Colonic mucosa (tissue), 4 donors: ENCODE results near the gene ITGA6. TPM values are rescaled to one million over a fixed set of nuclear protein-coding genes. Genes with fewer than 3 reads are reported as not detected.

Source experiments
- DNase-seq: peaks from one replicate; pipeline ENCODE4 v3.0.0-alpha.2; 2020
- H3K27ac ChIP-seq: fragments of 200-600 bp; one replicate; pipeline ENCODE4 v1.8.0; 2021
- H3K27me3 ChIP-seq: fragments of 200-600 bp; one replicate; pipeline ENCODE4 v1.8.0; 2021
- H3K36me3 ChIP-seq: fragments of 200-600 bp; one replicate; pipeline ENCODE4 v1.8.0; 2021
- H3K4me1 ChIP-seq: fragments of 200-600 bp; one replicate; pipeline ENCODE4 v1.8.0; 2021; ENCODE audit warnings: mild to moderate bottlenecking
- H3K4me3 ChIP-seq: fragments of 200-600 bp; one replicate; pipeline ENCODE4 v1.8.0; 2021
- H3K9ac ChIP-seq, 2 donors: one replicate each; pipeline ENCODE4 v1.7.0; 2013; ENCODE audit warnings: control low read depth in 2 of 2, low read depth in 2 of 2, low read length in 2 of 2
- H3K9me3 ChIP-seq: fragments of 200-600 bp; one replicate; pipeline ENCODE4 v1.8.0; 2021
- intact Hi-C: fragments of 100-400 bp; cut with DNase I; formaldehyde crosslinking; loops from one replicate; pipeline ENCODE4 v1.14.1; 2022
- total RNA-seq, 2 donors: library from RNA; stranded (reverse); fragmentation: NEBNext Ultra II Directional in 1 of 2; extraction: Animal tissue kit (Norgen Biotek cat#: 25700) in 1 of 2; gene quantifications; one replicate each; pipeline ENCODE4 v1.2.1, GENCODE V29; 2021
- TF ChIP-seq, protein P1 (sequence below): fragments of 200-600 bp; IDR thresholded peaks from one replicate; pipeline ENCODE4 v1.8.0; 2022; ENCODE audit warnings: antibody characterized with exemption, mild to moderate bottlenecking
- donor health status: healthy.
- donor health status: DM: no; HTN: no; CAD: no.
- donor health status: DM: no; HTN: no; CAD: no.

ITGA6 gene
- total RNA-seq, 2 donors from 2014 or later = 174 to 186 TPM

DNA sequence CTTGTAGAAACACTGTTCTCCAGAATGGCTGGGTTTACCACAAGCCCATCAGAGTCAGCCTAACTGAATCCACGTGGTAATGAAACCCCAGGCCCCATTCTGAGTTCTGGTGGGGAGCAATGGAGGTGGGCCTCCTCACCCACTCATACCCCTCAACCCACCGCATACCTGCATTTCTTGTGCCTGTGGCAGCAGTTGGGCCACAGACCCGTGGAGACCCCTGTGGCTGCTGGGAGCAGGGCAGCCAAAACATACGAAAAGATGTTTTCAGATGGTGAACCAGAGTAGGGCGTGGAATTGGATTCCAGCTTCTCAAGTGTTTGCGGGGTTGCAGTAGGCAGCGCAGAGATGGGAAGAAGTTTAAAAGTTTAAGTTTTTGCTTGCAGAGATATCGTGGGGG is 51.0 kb downstream of the ITGA6 start:
- DNase-seq = no peak
- Histone ChIP-seq H3K9me3 (no peaks in the 10 kb centered on the region), H3K36me3 (no peaks in the 10 kb centered on the region), H3K4me3 (no peak overlapping the region), H3K9ac (no peak overlapping the region), H3K4me1 (no peaks in the 10 kb centered on the region), H3K27me3 (no peaks in the 10 kb centered on the region), H3K27ac (no peak overlapping the region)
- intact Hi-C loops = no loop called here
- TF ChIP-seq, protein P1, sequence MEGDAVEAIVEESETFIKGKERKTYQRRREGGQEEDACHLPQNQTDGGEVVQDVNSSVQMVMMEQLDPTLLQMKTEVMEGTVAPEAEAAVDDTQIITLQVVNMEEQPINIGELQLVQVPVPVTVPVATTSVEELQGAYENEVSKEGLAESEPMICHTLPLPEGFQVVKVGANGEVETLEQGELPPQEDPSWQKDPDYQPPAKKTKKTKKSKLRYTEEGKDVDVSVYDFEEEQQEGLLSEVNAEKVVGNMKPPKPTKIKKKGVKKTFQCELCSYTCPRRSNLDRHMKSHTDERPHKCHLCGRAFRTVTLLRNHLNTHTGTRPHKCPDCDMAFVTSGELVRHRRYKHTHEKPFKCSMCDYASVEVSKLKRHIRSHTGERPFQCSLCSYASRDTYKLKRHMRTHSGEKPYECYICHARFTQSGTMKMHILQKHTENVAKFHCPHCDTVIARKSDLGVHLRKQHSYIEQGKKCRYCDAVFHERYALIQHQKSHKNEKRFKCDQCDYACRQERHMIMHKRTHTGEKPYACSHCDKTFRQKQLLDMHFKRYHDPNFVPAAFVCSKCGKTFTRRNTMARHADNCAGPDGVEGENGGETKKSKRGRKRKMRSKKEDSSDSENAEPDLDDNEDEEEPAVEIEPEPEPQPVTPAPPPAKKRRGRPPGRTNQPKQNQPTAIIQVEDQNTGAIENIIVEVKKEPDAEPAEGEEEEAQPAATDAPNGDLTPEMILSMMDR = no peak

DNA sequence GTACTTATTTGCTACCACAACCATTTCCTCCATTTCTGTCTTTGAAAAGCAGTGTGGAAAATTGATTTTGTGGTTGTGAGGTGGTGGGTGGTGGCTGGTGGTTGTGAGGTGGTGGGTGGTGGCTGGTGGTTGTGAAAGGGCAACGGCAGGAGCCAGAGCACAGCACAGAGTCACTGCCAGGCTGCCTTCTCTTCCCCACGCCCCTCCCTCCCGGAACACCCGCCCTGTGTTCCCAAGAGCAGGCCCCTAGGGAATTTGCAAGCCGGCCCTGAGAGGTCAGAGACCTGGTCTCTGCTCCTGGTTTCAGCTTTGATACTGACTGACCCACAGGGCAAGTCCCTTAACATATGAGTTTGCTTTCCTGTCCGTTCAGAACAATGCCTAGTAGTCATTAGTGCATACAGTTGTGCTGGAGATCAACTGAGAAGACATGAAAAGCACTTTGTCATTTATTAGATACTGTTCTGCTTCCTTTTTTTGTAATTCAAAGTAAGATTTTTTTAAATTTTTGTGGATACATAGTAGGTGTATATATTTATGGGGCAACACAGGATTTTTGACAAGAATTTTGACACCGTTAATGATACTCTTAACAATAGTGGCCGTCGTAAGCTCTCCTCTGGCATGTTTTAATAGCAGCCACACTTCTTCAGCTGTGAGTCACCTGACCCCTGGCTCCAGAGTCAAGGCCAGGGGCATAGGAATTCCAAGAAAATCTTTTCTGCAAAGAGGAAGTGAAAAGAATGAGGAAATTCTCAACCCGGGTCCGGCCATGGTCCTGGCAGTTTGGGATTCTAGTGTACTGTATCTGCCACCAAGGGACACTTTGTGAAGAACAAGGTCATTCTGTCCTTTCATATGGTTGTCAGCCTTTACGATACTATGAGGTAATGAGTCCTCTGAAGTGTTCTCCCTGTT is 53.2 kb downstream of the ITGA6 start:
- H3K9me3 ChIP-seq = no peaks in the 10 kb centered on the region
- H3K4me1 ChIP-seq = no peaks in the 10 kb centered on the region
- intact Hi-C loops = no loop called here
- no peaks in the 10 kb centered on the region for H3K27me3 ChIP-seq
- no peak overlapping the region for H3K4me3 ChIP-seq
- TF ChIP-seq, protein P1 = no peak
- H3K9ac ChIP-seq = no peak overlapping the region
- H3K36me3 ChIP-seq = peaks cover under 1% of the 10 kb centered on the region
- no peak for DNase-seq
- no peak overlapping the region for H3K27ac ChIP-seq

DNA sequence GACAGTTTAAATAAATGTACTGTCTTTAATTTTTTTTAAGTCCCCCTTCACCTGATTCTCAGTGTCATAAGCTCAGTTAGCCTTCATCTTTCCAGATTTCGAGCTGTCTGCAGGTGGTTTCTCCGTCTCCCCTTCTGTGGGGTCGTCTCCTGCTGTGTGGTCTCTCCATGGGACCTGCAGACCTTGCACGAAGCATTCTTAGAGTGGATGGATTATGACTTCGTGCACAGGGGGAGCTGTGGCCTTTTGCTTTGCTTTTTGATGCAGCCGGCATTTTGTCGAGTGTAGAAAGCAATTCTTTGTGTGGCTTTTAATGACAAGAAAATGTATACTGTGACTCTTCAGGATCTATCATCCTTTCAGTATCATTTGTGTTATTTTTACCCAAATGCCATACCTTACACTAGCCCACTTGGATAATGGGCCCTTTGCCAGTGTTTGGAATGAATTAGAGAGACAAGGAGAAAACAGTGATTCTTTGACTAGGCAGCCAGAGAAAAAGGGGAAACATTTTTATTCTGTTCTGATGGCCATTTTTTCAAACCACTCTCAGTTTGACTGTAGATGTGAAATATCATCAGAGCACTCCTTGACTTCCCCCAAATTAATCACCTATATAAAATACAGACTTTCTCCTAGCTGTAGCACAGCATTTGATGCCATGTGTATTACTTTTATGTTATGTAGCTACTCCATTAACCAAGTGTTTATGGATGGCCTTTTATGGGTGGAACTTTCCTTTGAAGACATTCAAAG is 54.3 kb downstream of the ITGA6 start:
- Histone ChIP-seq H3K27me3 (no peaks in the 10 kb centered on the region), H3K36me3 (peaks cover 4% of the 10 kb centered on the region), H3K9me3 (no peaks in the 10 kb centered on the region), H3K9ac (no peak overlapping the region), H3K4me3 (no peak overlapping the region), H3K4me1 (no peaks in the 10 kb centered on the region), H3K27ac (no peak overlapping the region)
- intact Hi-C loops = no loop called here
- TF ChIP-seq, protein P1 = no peak
- no peak for DNase-seq

DNA sequence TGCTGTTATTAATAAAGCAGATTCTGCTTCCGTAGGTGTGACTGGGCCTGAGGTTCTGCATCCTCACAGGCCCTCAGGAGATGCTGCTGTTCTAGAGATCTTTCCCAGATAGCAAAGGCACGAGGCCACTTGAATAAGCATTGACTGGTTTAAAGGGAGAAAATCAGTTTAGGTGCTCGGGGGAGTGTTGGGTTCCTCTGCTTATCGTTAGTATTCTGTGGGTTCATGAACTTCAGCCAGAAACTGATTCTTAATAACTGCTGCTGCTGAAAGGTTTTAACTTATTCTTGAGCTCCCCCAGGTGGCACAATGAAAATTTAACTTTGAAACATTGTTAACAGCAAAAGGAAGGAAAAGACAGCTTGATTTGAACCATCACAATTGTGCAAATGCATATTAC is 56.9 kb downstream of the ITGA6 start:
- H3K4me3 ChIP-seq = no peak overlapping the region
- H3K4me1 ChIP-seq = no peaks in the 10 kb centered on the region
- no peak for DNase-seq
- H3K27ac ChIP-seq = no peak overlapping the region
- no peaks in the 10 kb centered on the region for H3K27me3 ChIP-seq
- H3K9me3 ChIP-seq = no peaks in the 10 kb centered on the region
- TF ChIP-seq, protein P1 = no peak
- intact Hi-C loops = no loop called here
- H3K9ac ChIP-seq = no peak overlapping the region
- peaks cover 4% of the 10 kb centered on the region for H3K36me3 ChIP-seq

DNA sequence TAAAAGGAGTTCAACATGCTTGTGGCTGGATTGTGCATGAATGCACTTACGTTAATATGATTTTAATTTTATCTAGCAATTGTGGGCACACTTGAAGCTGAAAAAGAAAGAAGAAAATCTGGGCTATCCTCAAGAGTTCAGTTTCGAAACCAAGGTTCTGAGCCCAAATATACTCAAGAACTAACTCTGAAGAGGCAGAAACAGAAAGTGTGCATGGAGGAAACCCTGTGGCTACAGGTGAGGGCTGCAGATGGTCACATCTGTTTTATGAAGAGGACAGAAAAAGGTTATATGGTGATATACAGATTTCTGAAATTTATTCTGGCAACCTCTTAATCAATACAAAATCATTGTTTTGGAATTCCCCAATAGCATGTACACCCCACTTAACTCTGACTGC is 57.3 kb downstream of the ITGA6 start:
- no peak overlapping the region for H3K27ac ChIP-seq

More for the DNA sequence above, 57.3 kb downstream of the ITGA6 start:
- no peaks in the 10 kb centered on the region for H3K9me3 ChIP-seq
- H3K9ac ChIP-seq = no peak overlapping the region
- H3K27me3 ChIP-seq = no peaks in the 10 kb centered on the region
- H3K36me3 ChIP-seq = peaks cover 4% of the 10 kb centered on the region
- no peak overlapping the region for H3K4me3 ChIP-seq
- no peaks in the 10 kb centered on the region for H3K4me1 ChIP-seq
- no peak for DNase-seq
- TF ChIP-seq, protein P1 = no peak
- intact Hi-C loops = no loop called here
